Sigmoid colon (tissue), 7 donors: Measurements from ENCODE around the gene CWF19L2. TPM values are rescaled to one million over a fixed set of nuclear protein-coding genes. Genes with fewer than 3 reads are reported as not detected.
"Not testable (repeated sequence)": the region's sequence is repeated elsewhere in the genome, so short reads cannot be mapped to it uniquely, and the experiment has no call there.

ENCODE experiments used
- DNase-seq: peaks from one replicate; pipeline ENCODE4 v3.0.0-alpha.2; 2019
- H3K27ac ChIP-seq, 4 donors: fragments of 200-600 bp; sonication (generic); one replicate each; pipeline ENCODE4 v1.5.1; 2016 to 2019; ENCODE audit warnings: mild to moderate bottlenecking in 1 of 4
- H3K27me3 ChIP-seq, 3 donors: fragments of 200-600 bp; sonication (generic); one replicate each; pipeline ENCODE4 v1.5.1; 2019; ENCODE audit warnings: mild to moderate bottlenecking in 1 of 3
- H3K36me3 ChIP-seq, 4 donors: fragments of 200-600 bp; sonication (generic); one replicate each; pipeline ENCODE4 v1.5.1; 2016 to 2019
- H3K4me1 ChIP-seq, 4 donors: fragments of 200-600 bp; sonication (generic); one replicate each; pipeline ENCODE4 v1.5.1; 2017 to 2019
- H3K4me3 ChIP-seq, 4 donors: fragments of 200-600 bp; sonication (generic); one replicate each; pipeline ENCODE4 v1.5.1; 2017 to 2019; ENCODE audit warnings: mild to moderate bottlenecking in 2 of 4, moderate library complexity in 1 of 4
- H3K9me3 ChIP-seq, 4 donors: fragments of 200-600 bp in 3 of 4; sonication (generic) in 3 of 4; one replicate each; pipeline versions ENCODE4 v1.5.1 to v1.6.1; 2013 to 2019
- EP300 ChIP-seq, 4 donors: sonication (generic); formaldehyde crosslinking; IDR thresholded peaks; one replicate each; pipeline ENCODE4 v1.6.1; 2017; ENCODE audit warnings: antibody characterized with exemption in 4 of 4
- POLR2A ChIP-seq, 2 donors: fragments of 450-650 bp; IDR thresholded peaks; one replicate each; pipeline ENCODE4 v1.6.1; 2016; ENCODE audit warnings: antibody characterized with exemption in 2 of 2, mild to moderate bottlenecking in 2 of 2, moderate library complexity in 2 of 2
- POLR2AphosphoS5 ChIP-seq, 4 donors: sonication (generic); formaldehyde crosslinking; IDR thresholded peaks; one replicate each; pipeline ENCODE4 v1.6.1; 2017; ENCODE audit warnings: antibody characterized with exemption in 4 of 4
- WGBS, 2 donors: extraction: QIAGEN DNeasy Blood & Tissue Kit; methylation state at CpG; one replicate each; pipeline ENCODE4 v1.1.7; 2013; 5-methylcytosine and 5-hydroxymethylcytosine counted together
- intact Hi-C: fragments of 100-400 bp; cut with DNase I; formaldehyde crosslinking; loops from one replicate; pipeline ENCODE4 v1.15.1; 2023
- polyA plus RNA-seq, 3 donors: library from polyadenylated mRNA; stranded (reverse); fragments of 200-250 nt; gene quantifications; one replicate each; pipeline ENCODE4 v1.2.3, GENCODE V29; 2013
- total RNA-seq, 4 donors: library from RNA; depleted of rRNA; stranded (reverse); fragments of >200 nt; gene quantifications; one replicate each; pipeline ENCODE4 v1.1.0, GENCODE V29; 2016
- TF ChIP-seq, protein P1 (sequence below), 4 experiments: fragments of 450-650 bp in 3 of 4; fragments of 200-600 bp in 1 of 4; IDR thresholded peaks; one replicate each; pipeline ENCODE4 v1.5.1; 2016 to 2019; ENCODE audit warnings: antibody characterized with exemption in 4 of 4, mild to moderate bottlenecking in 3 of 4, moderate library complexity in 2 of 4
- donor health status: healthy with polysubstance abuse.
- donor health status: Bipolar disorder and iron deficiency.
- donor health status: healthy.

Gene CWF19L2
- total RNA-seq (10 to 100 TPM; 20.6 to 28.5 (median 24.4) TPM), polyA plus RNA-seq (1 to 10 TPM; 3.2 to 5.9 (median 4.8) TPM)

- peak within 1 kb of the TSS; percentile 73 to 83 (median 81) for H3K27ac ChIP-seq
- intact Hi-C loops: no loop called here
- TF ChIP-seq EP300 (IDR thresholded peaks at IDR 0.05) (no peak), POLR2AphosphoS5 (IDR thresholded peaks at IDR 0.05) (peak; percentile 59 to 82 (median 79)), POLR2A (IDR thresholded peaks at IDR 0.05) (peak; percentile 47 to 51)
- TF ChIP-seq, protein P1, sequence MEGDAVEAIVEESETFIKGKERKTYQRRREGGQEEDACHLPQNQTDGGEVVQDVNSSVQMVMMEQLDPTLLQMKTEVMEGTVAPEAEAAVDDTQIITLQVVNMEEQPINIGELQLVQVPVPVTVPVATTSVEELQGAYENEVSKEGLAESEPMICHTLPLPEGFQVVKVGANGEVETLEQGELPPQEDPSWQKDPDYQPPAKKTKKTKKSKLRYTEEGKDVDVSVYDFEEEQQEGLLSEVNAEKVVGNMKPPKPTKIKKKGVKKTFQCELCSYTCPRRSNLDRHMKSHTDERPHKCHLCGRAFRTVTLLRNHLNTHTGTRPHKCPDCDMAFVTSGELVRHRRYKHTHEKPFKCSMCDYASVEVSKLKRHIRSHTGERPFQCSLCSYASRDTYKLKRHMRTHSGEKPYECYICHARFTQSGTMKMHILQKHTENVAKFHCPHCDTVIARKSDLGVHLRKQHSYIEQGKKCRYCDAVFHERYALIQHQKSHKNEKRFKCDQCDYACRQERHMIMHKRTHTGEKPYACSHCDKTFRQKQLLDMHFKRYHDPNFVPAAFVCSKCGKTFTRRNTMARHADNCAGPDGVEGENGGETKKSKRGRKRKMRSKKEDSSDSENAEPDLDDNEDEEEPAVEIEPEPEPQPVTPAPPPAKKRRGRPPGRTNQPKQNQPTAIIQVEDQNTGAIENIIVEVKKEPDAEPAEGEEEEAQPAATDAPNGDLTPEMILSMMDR (IDR thresholded peaks at IDR 0.05): peak in 1 of 4 experiments; percentile 27
- peak within 1 kb of the TSS; percentile 62 to 79 (median 73) for H3K4me3 ChIP-seq
- WGBS, 2 donors: 0% methylated on average over 30 of the region's 30 CpGs
- H3K27me3 ChIP-seq: no peaks in the 10 kb centered on the region
- peaks cover 0 to 23% (median 14%) of the 10 kb centered on the region in 4 donors for H3K4me1 ChIP-seq
- no peaks in the 10 kb centered on the region for H3K9me3 ChIP-seq
- peak; percentile 92 for DNase-seq
- H3K36me3 ChIP-seq: peaks cover 6 to 27% (median 12%) of the 10 kb centered on the region in 4 donors
These were observed at the start of gene CWF19L2 for GRCh38 chr11:107457558-107458271. CWF19L2 (minus strand) TSS chr11:107457825; CDS start chr11:107457816, 9 bp downstream.

GRCh38 chr11:107505647-107506225 is 48.1 kb upstream of the CWF19L2 start:
- Histone ChIP-seq H3K4me1 (peaks cover 0 to 22% (median 16%) of the 10 kb centered on the region in 4 donors), H3K4me3 (no peak overlapping the region), H3K36me3 (peaks cover 0 to 20% (median 9%) of the 10 kb centered on the region in 4 donors), H3K27me3 (no peaks in the 10 kb centered on the region), H3K9me3 (peaks cover 0 to 6% (median 0%) of the 10 kb centered on the region in 4 donors), H3K27ac (peak overlapping the region in 3 of 4 donors; percentile 27 to 65 (median 55))
- no peak for TF ChIP-seq EP300 (IDR thresholded peaks at IDR 0.05)
- no peak for TF ChIP-seq POLR2A (IDR thresholded peaks at IDR 0.05)
- DNase-seq: no peak
- intact Hi-C loops: no loop called here

GRCh38 chr11:107504981-107505380 is 47.4 kb upstream of the CWF19L2 start:
- TF ChIP-seq POLR2AphosphoS5 (IDR thresholded peaks at IDR 0.05) (no peak), POLR2A (IDR thresholded peaks at IDR 0.05) (no peak), EP300 (IDR thresholded peaks at IDR 0.05) (no peak)
- TF ChIP-seq, protein P1 (IDR thresholded peaks at IDR 0.05): no peak
- no peak overlapping the region for H3K4me3 ChIP-seq
- H3K4me1 ChIP-seq: peaks cover 0 to 22% (median 16%) of the 10 kb centered on the region in 4 donors
- peaks cover 0 to 20% (median 9%) of the 10 kb centered on the region in 4 donors for H3K36me3 ChIP-seq
- no peaks in the 10 kb centered on the region for H3K27me3 ChIP-seq
- peak overlapping the region in 2 of 4 donors; percentile 55 to 65 for H3K27ac ChIP-seq
- DNase-seq: no peak
- intact Hi-C loops: no loop called here
- peaks cover 0 to 6% (median 0%) of the 10 kb centered on the region in 4 donors for H3K9me3 ChIP-seq
- 88 to 94% methylated on average over 5 of the region's 5 CpGs for WGBS, 2 donors

GRCh38 chr11:107501713-107502112 is 44.1 kb upstream of the CWF19L2 start:
- no peak overlapping the region for H3K27ac ChIP-seq
- H3K9me3 ChIP-seq: peaks cover 0 to 6% (median 0%) of the 10 kb centered on the region in 4 donors
- H3K27me3 ChIP-seq: no peaks in the 10 kb centered on the region
- TF ChIP-seq, protein P1 (IDR thresholded peaks at IDR 0.05): no peak
- TF ChIP-seq EP300 (IDR thresholded peaks at IDR 0.05) (no peak), POLR2AphosphoS5 (IDR thresholded peaks at IDR 0.05) (no peak), POLR2A (IDR thresholded peaks at IDR 0.05) (no peak)
- 99 to 100% methylated on average over 1 of the region's 1 CpG for WGBS, 2 donors
- no peak for DNase-seq
- H3K36me3 ChIP-seq: peaks cover 0 to 20% (median 9%) of the 10 kb centered on the region in 4 donors
- H3K4me1 ChIP-seq: peaks cover 0 to 22% (median 16%) of the 10 kb centered on the region in 4 donors
- intact Hi-C loops: no loop called here
- H3K4me3 ChIP-seq: no peak overlapping the region

DNA sequence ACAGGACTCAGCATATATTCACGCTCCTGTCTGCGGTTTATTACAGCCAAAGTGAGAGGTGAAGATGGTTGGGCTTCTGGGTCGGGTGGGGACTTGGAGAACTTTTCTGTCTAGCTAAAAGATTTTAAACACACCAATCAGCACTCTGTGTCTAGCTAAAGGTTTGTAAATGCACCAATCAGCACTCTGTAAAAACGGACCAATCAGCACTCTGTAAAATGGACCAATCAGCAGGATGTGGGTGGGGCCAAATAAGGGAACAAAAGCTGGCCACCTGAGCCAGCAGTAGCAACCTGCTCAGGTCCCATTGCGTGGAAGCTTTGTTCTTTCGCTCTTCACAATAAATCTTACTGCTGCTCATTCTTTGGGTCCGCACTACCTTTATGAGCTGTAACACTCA is 39.7 kb upstream of the CWF19L2 start:
- H3K9me3 ChIP-seq, intact Hi-C loops, DNase-seq, H3K4me3 ChIP-seq, H3K4me1 ChIP-seq, H3K27me3 ChIP-seq, H3K36me3 ChIP-seq, H3K27ac ChIP-seq: not testable (repeated sequence)
- WGBS, 2 donors: 96% methylated on average over 7 of the region's 7 CpGs
